ENCODE results near the gene TMTC2.

- no peak for TF ChIP-seq EZH2 (IDR thresholded peaks at IDR 0.05)
- no peak for TF ChIP-seq POLR2AphosphoS5 (IDR thresholded peaks at IDR 0.05; ENCODE audit: borderline replicate concordance, low read depth, low read length)
- no peak for TF ChIP-seq FOXP2 (optimal IDR thresholded peaks at IDR 0.05; ENCODE audit: control extremely low read depth, extremely low read length, insufficient read depth)
Observed at GRCh38 chr12:82647853-82648252, 38.9 kb upstream of the TMTC2 start.

Measured in SK-N-MC (cell line).